Measurements from ENCODE around the gene ZNF789. TPM values are rescaled to one million over a fixed set of nuclear protein-coding genes. Genes with fewer than 3 reads are reported as not detected.

The ZNF789 gene
- total and polyA plus RNA-seq, 12 donors, result 1.5 to 22.8 (median 7.3) TPM

DNA sequence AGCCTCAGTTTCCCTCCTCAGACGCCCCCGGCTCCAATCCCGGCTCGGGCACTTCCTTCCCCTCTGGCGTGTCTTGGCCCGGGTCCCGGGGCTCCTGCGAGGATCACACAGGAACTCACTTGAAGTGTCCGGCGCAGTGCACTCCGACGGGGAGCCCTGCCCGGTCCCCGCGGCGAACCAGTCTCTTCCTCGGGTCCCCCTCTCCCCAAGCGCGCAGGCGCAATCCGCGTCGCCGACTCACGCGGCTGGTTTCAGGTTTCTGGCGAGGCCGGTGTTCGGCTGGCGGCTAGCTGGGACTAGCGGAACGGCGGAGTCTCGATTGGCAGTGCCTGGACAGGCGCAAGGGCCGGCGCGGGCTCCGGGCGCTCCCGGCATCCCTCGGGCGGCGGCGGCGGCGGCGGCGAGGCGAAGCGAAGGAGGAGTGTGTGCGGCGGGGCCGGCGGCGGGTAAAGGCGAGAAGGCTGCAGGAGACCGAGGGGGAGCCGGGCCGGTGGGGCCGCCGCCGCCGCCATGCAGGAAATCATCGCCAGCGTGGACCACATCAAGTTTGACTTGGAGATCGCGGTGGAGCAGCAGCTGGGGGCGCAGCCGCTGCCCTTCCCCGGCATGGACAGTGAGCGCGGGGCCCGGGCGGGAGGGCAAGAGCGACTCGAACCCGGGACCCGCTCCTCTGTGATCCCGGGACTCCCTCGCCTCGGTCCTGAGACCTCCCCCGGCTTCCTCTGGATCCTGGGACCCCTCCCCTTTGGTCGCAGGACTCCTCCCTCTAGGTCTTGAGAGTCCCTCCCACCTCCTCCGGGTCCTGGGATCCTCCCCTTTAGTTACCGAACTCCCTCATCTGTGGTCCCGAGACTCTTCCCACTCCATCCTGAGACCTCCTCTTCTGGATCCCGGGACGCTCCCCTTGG, 33.9 kb upstream of the ZNF789 start, which contains the start of the genes CPSF4 and PTCD1:
Gene CPSF4 (plus strand): TSS at position 371 of the 908 bp plus-strand sequence. CDS start 140 bp downstream, at position 511.
Gene PTCD1 (minus strand): TSS at position 226 of the 908 bp plus-strand sequence. CDS start 3,556 bp downstream, outside the sequence.
- 0 to 2% (median 0%) methylated on average over 16 to 89 of the region's 89 CpGs for WGBS, 4 donors
- TF ChIP-seq, protein P1, sequence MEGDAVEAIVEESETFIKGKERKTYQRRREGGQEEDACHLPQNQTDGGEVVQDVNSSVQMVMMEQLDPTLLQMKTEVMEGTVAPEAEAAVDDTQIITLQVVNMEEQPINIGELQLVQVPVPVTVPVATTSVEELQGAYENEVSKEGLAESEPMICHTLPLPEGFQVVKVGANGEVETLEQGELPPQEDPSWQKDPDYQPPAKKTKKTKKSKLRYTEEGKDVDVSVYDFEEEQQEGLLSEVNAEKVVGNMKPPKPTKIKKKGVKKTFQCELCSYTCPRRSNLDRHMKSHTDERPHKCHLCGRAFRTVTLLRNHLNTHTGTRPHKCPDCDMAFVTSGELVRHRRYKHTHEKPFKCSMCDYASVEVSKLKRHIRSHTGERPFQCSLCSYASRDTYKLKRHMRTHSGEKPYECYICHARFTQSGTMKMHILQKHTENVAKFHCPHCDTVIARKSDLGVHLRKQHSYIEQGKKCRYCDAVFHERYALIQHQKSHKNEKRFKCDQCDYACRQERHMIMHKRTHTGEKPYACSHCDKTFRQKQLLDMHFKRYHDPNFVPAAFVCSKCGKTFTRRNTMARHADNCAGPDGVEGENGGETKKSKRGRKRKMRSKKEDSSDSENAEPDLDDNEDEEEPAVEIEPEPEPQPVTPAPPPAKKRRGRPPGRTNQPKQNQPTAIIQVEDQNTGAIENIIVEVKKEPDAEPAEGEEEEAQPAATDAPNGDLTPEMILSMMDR (IDR thresholded peaks at IDR 0.05), result no peak
- peak; percentile 22 to 74 for TF ChIP-seq POLR2A (IDR thresholded peaks at IDR 0.05)
- peak within 1 kb of the TSS; percentile 37 to 84 (median 52) for H3K4me3 ChIP-seq
- H3K4me1 ChIP-seq (replicated peaks in 1 of 2), result peaks cover 15% of the 10 kb centered on the region in 2 donors
- H3K27ac ChIP-seq, result peak within 1 kb of the TSS in 4 of 5 donors; percentile 54 to 86 (median 72)
- peaks cover 0 to 11% of the 10 kb centered on the region in 2 donors for H3K36me3 ChIP-seq (replicated peaks in 1 of 2)
- DNase-seq, result peak; percentile 95 to 97 (median 97)
- no peaks in the 10 kb centered on the region for H3K27me3 ChIP-seq
- intact Hi-C loops (cut with DNase I), result no loop called here
- H3K9me3 ChIP-seq (replicated peaks in 1 of 3), result no peaks in the 10 kb centered on the region

DNA sequence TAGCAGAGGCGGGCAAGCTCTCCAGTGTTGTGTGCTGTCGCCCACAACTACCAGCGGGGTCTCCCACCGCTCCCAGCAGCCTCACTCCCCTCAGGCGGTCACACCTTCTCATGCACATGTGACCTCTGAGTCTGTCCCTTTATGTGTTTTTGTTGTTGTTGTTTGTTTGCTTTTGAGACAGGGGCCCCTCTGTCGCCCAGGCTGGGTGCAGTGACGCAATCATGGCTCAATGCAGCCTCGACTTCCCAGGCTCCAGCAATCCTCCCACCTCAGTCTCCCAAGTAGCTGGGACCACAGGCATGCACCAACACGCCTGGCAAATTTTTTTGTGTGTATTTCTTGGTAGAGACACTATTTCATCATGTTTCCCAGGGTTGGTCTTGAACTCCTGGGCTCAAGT, 32.5 kb upstream of the ZNF789 start:
- TF ChIP-seq POLR2A (IDR thresholded peaks at IDR 0.05), result no peak
- TF ChIP-seq, protein P1 (IDR thresholded peaks at IDR 0.05), result no peak
- Histone ChIP-seq H3K36me3 (replicated peaks in 1 of 2) (peaks cover 0 to 8% of the 10 kb centered on the region in 2 donors), H3K4me1 (replicated peaks in 1 of 2) (peaks cover 15% of the 10 kb centered on the region in 2 donors), H3K27ac (no peak overlapping the region), H3K27me3 (no peaks in the 10 kb centered on the region), H3K9me3 (replicated peaks in 1 of 3) (no peaks in the 10 kb centered on the region), H3K4me3 (peak overlapping the region in 1 of 4 donors; percentile 84)
- intact Hi-C loops (cut with DNase I), result no loop called here
- 76 to 85% (median 84%) methylated on average over 6 to 9 of the region's 9 CpGs for WGBS, 4 donors
- no peak for DNase-seq

DNA sequence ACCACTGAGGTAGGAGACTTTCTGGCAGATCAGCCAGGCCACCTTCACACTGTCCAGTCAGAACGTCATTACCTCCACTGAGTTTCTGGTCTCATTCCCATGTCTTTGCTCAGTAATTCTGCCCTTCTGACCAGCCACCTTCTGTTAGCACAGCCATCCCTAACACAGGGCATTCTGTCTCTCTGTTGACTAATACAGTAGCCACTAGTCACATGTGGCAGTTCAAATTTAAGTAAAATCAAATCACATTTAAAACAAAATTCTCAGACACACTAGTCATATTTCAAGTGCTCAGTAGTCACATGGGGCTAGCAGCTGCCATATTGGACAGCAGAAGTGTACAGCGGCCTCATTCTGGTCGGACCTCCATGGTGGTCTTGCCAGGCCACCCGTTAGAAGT, 26.6 kb upstream of the ZNF789 start:
- Histone ChIP-seq H3K36me3 (replicated peaks in 1 of 2) (peaks cover 0 to 54% of the 10 kb centered on the region in 2 donors), H3K9me3 (replicated peaks in 1 of 3) (no peaks in the 10 kb centered on the region), H3K27ac (no peak overlapping the region), H3K4me3 (no peak overlapping the region), H3K4me1 (replicated peaks in 1 of 2) (no peaks in the 10 kb centered on the region), H3K27me3 (no peaks in the 10 kb centered on the region)
- intact Hi-C loops (cut with DNase I), result no loop called here
- 88 to 93% (median 91%) methylated on average over 4 of the region's 4 CpGs for WGBS, 4 donors
- DNase-seq, result no peak
- TF ChIP-seq, protein P1 (IDR thresholded peaks at IDR 0.05), result no peak
- no peak for TF ChIP-seq POLR2A (IDR thresholded peaks at IDR 0.05)

DNA sequence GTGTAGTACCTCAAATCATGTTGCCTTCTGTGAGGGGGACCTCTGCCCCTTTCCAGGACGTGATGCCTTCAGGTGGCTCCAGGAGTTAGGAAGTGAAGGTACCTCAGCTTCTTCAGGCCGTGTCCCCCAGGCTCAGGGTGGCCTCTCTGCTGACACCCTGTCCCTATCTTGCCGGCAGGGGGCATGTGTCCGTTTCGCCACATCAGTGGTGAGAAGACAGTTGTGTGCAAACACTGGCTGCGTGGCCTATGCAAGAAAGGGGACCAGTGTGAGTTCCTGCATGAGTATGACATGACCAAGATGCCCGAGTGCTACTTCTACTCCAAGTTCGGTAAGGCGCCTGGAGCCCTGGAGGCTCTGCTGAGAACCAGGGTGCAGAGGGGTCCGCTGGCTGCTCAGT, 24.7 kb upstream of the ZNF789 start:
- DNase-seq, result no peak
- WGBS, 4 donors, result 87 to 90% (median 88%) methylated on average over 5 to 10 of the region's 10 CpGs
- Histone ChIP-seq H3K4me3 (no peak overlapping the region), H3K27ac (no peak overlapping the region), H3K9me3 (replicated peaks in 1 of 3) (no peaks in the 10 kb centered on the region), H3K4me1 (replicated peaks in 1 of 2) (no peaks in the 10 kb centered on the region), H3K36me3 (replicated peaks in 1 of 2) (peaks cover 0 to 68% of the 10 kb centered on the region in 2 donors), H3K27me3 (no peaks in the 10 kb centered on the region)
- intact Hi-C loops (cut with DNase I), result no loop called here
- TF ChIP-seq POLR2A (IDR thresholded peaks at IDR 0.05), result no peak
- TF ChIP-seq, protein P1 (IDR thresholded peaks at IDR 0.05), result peak in 1 of 6 experiments; percentile 15

Data from adrenal gland (tissue), 12 donors.